Bronchial epithelial cell (primary cell): ENCODE data around the gene NOLC1. TPM values are rescaled to one million over a fixed set of nuclear protein-coding genes. Genes with fewer than 3 reads are reported as not detected.

Source experiments
- DNase-seq: peaks from one replicate; pipeline ENCODE4 v3.0.0-alpha.2; 2010; ENCODE audit warnings: low read depth
- FAIRE-seq: peaks from 2 replicates; lab custom pipeline; 2011; peaks lifted over from hg19 to GRCh38; lab: Jason Lieb, UNC
- H3K27me3 ChIP-seq: 2 replicates; pipeline ENCODE4 v1.5.1; 2011; ENCODE audit warnings: low read length; ENCODE audit not compliant: control insufficient read depth, insufficient read depth
- H3K36me3 ChIP-seq: 2 replicates; pipeline ENCODE4 v1.5.1; 2011; ENCODE audit warnings: low read length; ENCODE audit not compliant: control insufficient read depth, insufficient read depth
- H3K4me3 ChIP-seq: 2 replicates; pipeline ENCODE4 v1.5.1; 2011; ENCODE audit warnings: mild to moderate bottlenecking, low read depth, low read length, control low read depth
- total RNA-seq: library from RNA; depleted of rRNA; stranded (reverse); fragments of >200 nt; gene quantifications from 2 replicates; pipeline ENCODE4 v1.2.1, GENCODE V29; 2014
- TF ChIP-seq, protein P1 (sequence below): IDR thresholded peaks from 2 replicates; pipeline ENCODE4 v1.5.1; 2011; ENCODE audit warnings: mild to moderate bottlenecking, moderate library complexity, low read length, control low read depth, inconsistent platforms; ENCODE audit not compliant: insufficient read depth, severe bottlenecking

The NOLC1 gene
- total RNA-seq, 1 donor from 2014 or later, result 56.6 TPM

DNA sequence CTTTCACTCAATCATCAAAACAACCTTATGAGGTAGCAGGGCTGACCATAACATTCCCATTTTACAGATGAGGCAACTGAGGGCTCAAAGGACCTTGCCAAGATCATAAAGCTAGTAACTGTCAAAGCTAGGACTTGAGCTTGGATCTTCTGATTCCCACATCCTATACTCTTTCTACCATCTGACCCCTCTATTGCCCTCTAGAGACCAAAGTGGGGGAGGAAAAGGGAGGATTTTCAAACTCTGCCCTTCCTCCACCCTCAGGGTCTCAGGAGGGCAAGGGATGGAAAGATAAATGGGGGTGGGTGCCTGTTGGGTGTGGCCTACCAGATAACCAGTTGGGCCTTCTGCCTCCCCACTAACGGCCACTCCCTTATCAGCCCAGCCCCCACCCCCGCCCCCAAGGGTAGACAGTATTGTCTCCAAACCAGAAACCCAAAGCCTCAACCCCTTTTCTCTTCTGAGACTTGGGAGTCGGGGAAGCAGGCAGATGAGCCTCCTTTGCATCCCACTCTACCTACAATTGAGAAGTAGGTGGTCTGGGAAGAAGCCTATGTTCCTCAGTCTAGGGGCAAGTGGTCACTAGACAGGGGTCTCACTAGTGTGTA is 39.9 kb upstream of the NOLC1 start:
- H3K36me3 ChIP-seq, result peaks cover 42% of the 10 kb centered on the region
- H3K4me3 ChIP-seq, result peak overlapping the region; percentile 72
- H3K27me3 ChIP-seq, result no peaks in the 10 kb centered on the region
- FAIRE-seq (no peak), DNase-seq (no peak)
- TF ChIP-seq, protein P1, sequence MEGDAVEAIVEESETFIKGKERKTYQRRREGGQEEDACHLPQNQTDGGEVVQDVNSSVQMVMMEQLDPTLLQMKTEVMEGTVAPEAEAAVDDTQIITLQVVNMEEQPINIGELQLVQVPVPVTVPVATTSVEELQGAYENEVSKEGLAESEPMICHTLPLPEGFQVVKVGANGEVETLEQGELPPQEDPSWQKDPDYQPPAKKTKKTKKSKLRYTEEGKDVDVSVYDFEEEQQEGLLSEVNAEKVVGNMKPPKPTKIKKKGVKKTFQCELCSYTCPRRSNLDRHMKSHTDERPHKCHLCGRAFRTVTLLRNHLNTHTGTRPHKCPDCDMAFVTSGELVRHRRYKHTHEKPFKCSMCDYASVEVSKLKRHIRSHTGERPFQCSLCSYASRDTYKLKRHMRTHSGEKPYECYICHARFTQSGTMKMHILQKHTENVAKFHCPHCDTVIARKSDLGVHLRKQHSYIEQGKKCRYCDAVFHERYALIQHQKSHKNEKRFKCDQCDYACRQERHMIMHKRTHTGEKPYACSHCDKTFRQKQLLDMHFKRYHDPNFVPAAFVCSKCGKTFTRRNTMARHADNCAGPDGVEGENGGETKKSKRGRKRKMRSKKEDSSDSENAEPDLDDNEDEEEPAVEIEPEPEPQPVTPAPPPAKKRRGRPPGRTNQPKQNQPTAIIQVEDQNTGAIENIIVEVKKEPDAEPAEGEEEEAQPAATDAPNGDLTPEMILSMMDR, result peak; percentile 8

DNA sequence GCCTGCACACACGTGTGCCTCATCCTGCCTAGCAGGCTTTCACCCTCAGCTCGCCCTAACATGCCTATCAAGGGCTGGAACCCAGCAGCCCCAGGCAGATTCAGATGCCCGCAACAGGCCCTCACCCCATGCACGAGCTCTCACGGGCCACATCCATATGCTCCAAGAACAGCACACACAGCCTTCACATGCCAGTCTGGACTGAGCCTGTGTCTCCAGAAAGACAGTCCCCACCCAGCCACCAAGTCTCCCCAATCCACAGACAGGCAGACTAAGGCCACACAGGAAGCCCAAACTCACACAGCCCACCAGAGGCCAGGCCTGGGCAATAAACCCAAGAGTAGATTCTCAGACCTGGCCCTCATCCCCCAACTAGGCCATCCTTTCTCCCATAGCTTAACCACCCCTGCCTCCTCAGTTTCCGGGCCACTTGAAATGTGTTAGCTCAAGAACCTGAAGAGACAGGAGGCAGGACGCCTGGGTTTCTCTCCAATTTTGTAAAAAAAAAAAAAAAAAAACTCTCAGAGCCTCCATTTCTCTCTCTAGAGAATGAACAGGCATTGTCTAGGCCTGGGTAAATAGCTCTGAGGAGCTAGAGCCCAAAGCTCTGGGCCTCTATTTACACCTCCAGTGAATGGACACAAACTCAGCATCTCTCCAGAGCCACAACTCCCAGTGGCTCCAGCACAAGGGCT is 38.8 kb upstream of the NOLC1 start:
- TF ChIP-seq, protein P1, result no peak
- peaks cover 33% of the 10 kb centered on the region for H3K36me3 ChIP-seq
- peak overlapping the region; percentile 72 for H3K4me3 ChIP-seq
- no peaks in the 10 kb centered on the region for H3K27me3 ChIP-seq
- peak; percentile 32 for FAIRE-seq
- peak; percentile 91 for DNase-seq

DNA sequence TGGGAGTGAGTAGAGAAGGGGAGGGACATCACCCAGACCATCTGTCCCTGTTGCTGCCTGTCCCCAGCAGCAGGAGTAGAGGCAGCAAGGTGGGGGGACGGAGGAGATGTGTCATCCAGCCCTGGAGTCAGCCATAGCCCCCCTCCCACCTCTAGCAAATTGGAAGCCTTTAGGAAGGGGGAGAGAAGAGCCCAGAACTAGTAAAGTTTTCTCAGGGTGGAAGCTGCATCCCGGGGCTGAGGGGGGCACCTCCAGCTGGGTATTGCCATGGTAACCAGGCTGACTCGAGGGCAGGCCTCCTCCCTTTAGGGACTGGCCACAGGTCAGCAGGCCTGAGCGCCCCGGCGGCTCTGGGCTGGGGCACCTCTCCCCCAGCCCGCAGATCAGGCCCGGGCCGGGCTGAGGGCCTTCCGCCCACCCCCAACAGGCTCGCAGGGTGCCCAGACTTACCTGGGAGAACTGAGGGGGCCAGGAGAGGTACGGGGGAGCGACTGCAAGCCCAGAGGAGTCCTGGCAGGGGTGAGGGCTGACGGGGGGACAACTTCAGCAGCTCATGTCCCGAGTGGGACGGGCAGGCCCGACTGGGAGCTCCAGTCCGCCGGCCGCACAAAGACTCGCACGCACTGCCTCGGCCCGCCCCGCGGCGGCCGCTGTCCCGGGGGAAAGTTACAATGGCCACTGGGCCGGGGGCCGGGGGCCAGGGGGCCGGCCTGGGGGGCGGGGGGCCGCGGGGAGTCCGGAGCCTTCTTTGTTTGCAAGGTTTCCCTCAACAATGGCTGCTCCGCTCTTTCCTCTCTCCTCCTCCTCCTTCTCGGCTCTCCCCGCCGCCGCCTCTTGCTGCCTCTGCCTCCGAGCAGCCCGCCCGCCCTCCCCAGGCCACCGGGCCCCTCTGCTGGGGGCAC is 38.0 kb upstream of the NOLC1 start:
- Histone ChIP-seq H3K27me3 (no peaks in the 10 kb centered on the region), H3K36me3 (peaks cover 25% of the 10 kb centered on the region), H3K4me3 (peak overlapping the region; percentile 72)
- no peak for DNase-seq
- no peak for FAIRE-seq
- TF ChIP-seq, protein P1, result no peak

DNA sequence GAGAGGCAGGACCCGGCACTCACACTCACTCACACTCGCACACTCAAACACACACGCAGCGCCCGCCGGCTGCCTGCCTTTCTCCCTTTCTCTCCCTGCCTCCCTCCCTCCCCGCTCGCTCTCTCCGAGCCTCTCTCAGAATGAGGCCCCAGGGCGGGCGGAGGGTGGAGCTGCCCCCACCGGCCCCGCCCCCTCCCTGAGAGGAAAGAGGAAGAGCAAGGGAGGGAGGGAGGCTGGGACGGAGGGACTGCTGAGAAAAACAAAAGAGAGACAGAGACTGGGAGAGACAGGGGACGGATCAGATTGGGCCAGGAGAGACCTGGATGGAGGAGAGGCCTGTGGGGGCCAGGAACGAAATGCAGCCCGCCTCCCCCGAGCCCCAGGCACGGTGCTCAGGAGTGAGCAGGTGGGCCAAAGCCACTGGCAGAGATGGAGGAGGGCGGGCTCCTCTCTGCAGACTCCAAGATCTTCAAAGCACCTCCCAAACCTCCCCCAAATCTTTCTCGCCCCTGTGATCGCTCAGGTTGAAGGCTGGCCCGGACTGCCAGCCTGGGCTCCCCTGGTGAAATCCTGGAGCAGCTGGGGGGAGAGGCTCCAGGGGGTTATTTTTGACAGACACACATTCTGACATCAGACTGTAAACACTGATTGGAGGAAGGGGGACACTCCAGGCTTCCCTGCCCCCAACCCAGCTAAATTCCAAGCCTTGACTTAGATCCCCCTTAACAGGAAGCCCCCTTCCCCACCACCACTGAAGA is 37.1 kb upstream of the NOLC1 start:
- DNase-seq (peak; percentile 52), FAIRE-seq (no peak)
- Histone ChIP-seq H3K4me3 (peak overlapping the region; percentile 72), H3K27me3 (no peaks in the 10 kb centered on the region), H3K36me3 (peaks cover 18% of the 10 kb centered on the region)
- TF ChIP-seq, protein P1, result no peak

DNA sequence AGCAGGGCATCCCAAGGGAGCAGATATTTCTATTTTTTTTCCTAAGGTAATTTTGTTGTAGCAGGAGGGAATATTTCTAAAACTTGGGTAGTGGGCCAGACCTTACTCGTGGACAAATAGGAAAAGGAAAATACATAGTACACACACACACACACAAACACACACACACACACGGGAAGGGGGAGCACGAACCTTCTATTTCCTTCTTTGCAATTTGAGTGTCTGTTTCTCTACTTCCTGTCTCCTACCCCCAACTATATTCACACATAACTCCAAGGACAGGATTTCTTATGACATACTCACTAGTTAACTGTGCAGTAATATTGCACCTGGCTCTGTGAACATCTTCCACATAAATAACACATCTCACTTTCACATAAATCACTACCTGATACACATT is 36.4 kb upstream of the NOLC1 start:
- DNase-seq, result no peak
- Histone ChIP-seq H3K4me3 (no peak overlapping the region), H3K27me3 (no peaks in the 10 kb centered on the region), H3K36me3 (peaks cover 11% of the 10 kb centered on the region)
- FAIRE-seq, result no peak
- TF ChIP-seq, protein P1, result no peak
